IMR-90 (cell line): ENCODE data around the gene SMC1B. TPM values are rescaled to one million over a fixed set of nuclear protein-coding genes. Genes with fewer than 3 reads are reported as not detected.

Source experiments
- ATAC-seq: fragments of 200-7000 bp; cut with Tn5 transposase; 2 replicates; pipeline ENCODE4 v1.9.1; 2020; ENCODE audit warnings: low read depth, mild to moderate bottlenecking, moderate library complexity
- BruUV-seq: library from RNA; stranded (reverse); fragments of 400-500 nt; replicated peaks from 2 replicates; lab custom pipeline; 2021; lab: Mats Ljungman, UMichigan
- CTCF ChIA-PET: fragments of 300-600 bp; formaldehyde crosslinking; extraction: SDS; loops from one replicate; lab custom pipeline; 2021; ENCODE audit warnings: antibody characterized with exemption; lab: Yijun Ruan, JAX
- POLR2A ChIA-PET: fragments of 300-600 bp; sonication (Branson Sonifier 250); formaldehyde crosslinking; loops from one replicate; lab custom pipeline; 2022; ENCODE audit warnings: antibody characterized with exemption; ENCODE audit not compliant: unreplicated experiment; lab: Charles Lee
- DNase-seq: peaks from one replicate; pipeline ENCODE4 v3.0.0; 2013
- H2AFZ ChIP-seq: replicated peaks from 2 replicates; pipeline ENCODE3; 2013; ENCODE audit warnings: low read length, mild to moderate bottlenecking; ENCODE audit not compliant: poor library complexity
- H2AK5ac ChIP-seq: 2 replicates; pipeline ENCODE4 v1.6.1; 2013; ENCODE audit warnings: low read depth, low read length, inconsistent platforms
- H2AK9ac ChIP-seq: replicated peaks from 2 replicates; pipeline ENCODE3; 2013; ENCODE audit warnings: mild to moderate bottlenecking, low read depth, low read length, moderate library complexity; ENCODE audit not compliant: poor library complexity
- H2BK120ac ChIP-seq: 2 replicates; pipeline ENCODE4 v1.6.1; 2013; ENCODE audit warnings: low read depth, low read length, inconsistent platforms
- H2BK15ac ChIP-seq: 3 replicates; pipeline ENCODE4 v1.6.1; 2013; ENCODE audit warnings: low read depth, low read length, inconsistent platforms
- H2BK20ac ChIP-seq: 2 replicates; pipeline ENCODE4 v1.6.1; 2013; ENCODE audit warnings: low read depth, mild to moderate bottlenecking, inconsistent platforms, low read length, moderate library complexity
- H2BK5ac ChIP-seq: 2 replicates; pipeline ENCODE4 v1.6.1; 2013; ENCODE audit warnings: mild to moderate bottlenecking, low read depth, low read length, inconsistent platforms; ENCODE audit not compliant: poor library complexity, severe bottlenecking
- H3K14ac ChIP-seq: replicated peaks from 2 replicates; pipeline ENCODE4 v1.6.1; 2013; ENCODE audit warnings: low read depth, low read length, inconsistent platforms
- H3K18ac ChIP-seq: 2 replicates; pipeline ENCODE4 v1.6.1; 2013; ENCODE audit warnings: low read depth, low read length, control low read depth
- H3K23ac ChIP-seq: 2 replicates; pipeline ENCODE4 v1.6.1; 2013; ENCODE audit warnings: low read depth, low read length, inconsistent platforms
- H3K27ac ChIP-seq: 2 replicates; pipeline ENCODE4 v1.5.1; 2013; ENCODE audit warnings: mild to moderate bottlenecking, control low read depth, low read length; ENCODE audit not compliant: insufficient read depth
- H3K27me3 ChIP-seq: 2 replicates; pipeline ENCODE4 v1.6.1; 2013; ENCODE audit warnings: low read length; ENCODE audit not compliant: control insufficient read depth, insufficient read depth
- H3K36me3 ChIP-seq: 2 replicates; pipeline ENCODE4 v1.6.1; 2013; ENCODE audit warnings: low read length, mixed read lengths; ENCODE audit not compliant: control insufficient read depth, insufficient read depth
- H3K4ac ChIP-seq: 2 replicates; pipeline ENCODE4 v1.6.1; 2013; ENCODE audit warnings: low read depth, low read length, inconsistent platforms
- H3K4me1 ChIP-seq: 2 replicates; pipeline ENCODE4 v1.6.1; 2013; ENCODE audit warnings: low read length, mixed read lengths; ENCODE audit not compliant: control insufficient read depth, insufficient read depth
- H3K4me2 ChIP-seq: 2 replicates; pipeline ENCODE4 v1.6.1; 2013; ENCODE audit warnings: low read depth, mild to moderate bottlenecking, control low read depth, low read length, moderate library complexity
- H3K4me3 ChIP-seq: 2 replicates; pipeline ENCODE4 v1.5.1; 2013; ENCODE audit warnings: low read depth, mild to moderate bottlenecking, control low read depth, low read length, moderate library complexity; ENCODE audit not compliant: insufficient read depth
- H3K56ac ChIP-seq: 2 replicates; pipeline ENCODE4 v1.6.1; 2013; ENCODE audit warnings: low read length, inconsistent platforms; ENCODE audit not compliant: insufficient read depth; ENCODE audit errors: extremely low read depth
- H3K79me1 ChIP-seq, 2 experiments: 2 replicates each; pipeline ENCODE4 v1.6.1; 2013; ENCODE audit warnings: low read length in 2 of 2, inconsistent platforms in 1 of 2, low read depth in 1 of 2
- H3K9ac ChIP-seq: 2 replicates; pipeline ENCODE4 v1.6.1; 2013; ENCODE audit warnings: low read depth, low read length, control low read depth
- H3K9me1 ChIP-seq: 2 replicates; pipeline ENCODE4 v1.6.1; 2013; ENCODE audit warnings: low read length, inconsistent platforms; ENCODE audit not compliant: insufficient read depth
- H3K9me3 ChIP-seq: 2 replicates; pipeline ENCODE4 v1.6.1; 2013; ENCODE audit warnings: low read length; ENCODE audit not compliant: control insufficient read depth, insufficient read depth
- H4K20me1 ChIP-seq: 2 replicates; pipeline ENCODE4 v1.6.1; 2013; ENCODE audit warnings: low read length, inconsistent platforms; ENCODE audit not compliant: insufficient read depth
- H4K5ac ChIP-seq: 2 replicates; pipeline ENCODE4 v1.6.1; 2013; ENCODE audit warnings: mild to moderate bottlenecking, low read depth, low read length, control low read depth
- H4K8ac ChIP-seq, 2 experiments: 2 replicates each; pipeline ENCODE4 v1.6.1; 2013; ENCODE audit warnings: low read depth in 2 of 2, low read length in 2 of 2, control low read depth in 1 of 2, inconsistent platforms in 1 of 2
- H4K91ac ChIP-seq: 2 replicates; pipeline ENCODE4 v1.6.1; 2013; ENCODE audit warnings: low read depth, low read length, inconsistent platforms; ENCODE audit not compliant: insufficient read depth
- FOS ChIP-seq: fragments of 150-350 bp; IDR thresholded peaks from 2 replicates; pipeline ENCODE4 v1.6.1; 2016; ENCODE audit warnings: low read depth, low read length
- NFE2L2 ChIP-seq: fragments of 150-350 bp; IDR thresholded peaks from 2 replicates; pipeline ENCODE4 v1.6.1; 2016; ENCODE audit warnings: low read depth, mild to moderate bottlenecking, low read length
- WGBS, 2 experiments: methylation state at CpG; one replicate each; pipeline versions ENCODE4 v1.1.5 to v1.1.7; 2013; ENCODE audit warnings: missing lambda C conversion rate in 2 of 2; ENCODE audit not compliant: insufficient read length in 1 of 2; ENCODE audit errors: extremely low coverage in 2 of 2; 5-methylcytosine and 5-hydroxymethylcytosine counted together
- dilution Hi-C: fragments of 300-500 bp; cut with HindIII; formaldehyde crosslinking; loops from one replicate; pipeline ENCODE4 v1.14.3; 2018; ENCODE audit warnings: low sequenced_read_pairs; ENCODE audit not compliant: unreplicated experiment
- in situ Hi-C: fragments of 300-500 bp; cut with MboI; formaldehyde crosslinking; loops from 3 replicates; pipeline ENCODE4 v1.14.3; 2019; ENCODE audit warnings: low sequenced_read_pairs, inconsistent platforms, mixed read lengths
- intact Hi-C: fragments of 100-400 bp; cut with micrococcal nuclease; formaldehyde crosslinking; loops from 2 replicates; pipeline ENCODE4 v1.10.0; 2022
- polyA plus RNA-seq, 3 experiments: library from polyadenylated mRNA; depleted of rRNA; stranded (reverse); fragments of >200 nt; gene quantifications; 2 replicates each; pipeline ENCODE4 v1.2.3, GENCODE V29; 2012; ENCODE audit warnings: low replicate concordance in 1 of 3
- total RNA-seq: library from RNA; depleted of rRNA; stranded (reverse); fragments of >200 nt; gene quantifications from 2 replicates; pipeline ENCODE4 v1.2.3, GENCODE V29; 2012
- TF ChIP-seq, protein P1 (sequence below): fragments of 150-350 bp; IDR thresholded peaks from 2 replicates; pipeline ENCODE4 v1.6.1; 2016; ENCODE audit warnings: low read depth, mild to moderate bottlenecking, low read length, moderate library complexity, borderline replicate concordance

SMC1B gene
- total and polyA plus RNA-seq, 2 of the 4 experiments (the other 2 are of a cell fraction), result not detected

DNA sequence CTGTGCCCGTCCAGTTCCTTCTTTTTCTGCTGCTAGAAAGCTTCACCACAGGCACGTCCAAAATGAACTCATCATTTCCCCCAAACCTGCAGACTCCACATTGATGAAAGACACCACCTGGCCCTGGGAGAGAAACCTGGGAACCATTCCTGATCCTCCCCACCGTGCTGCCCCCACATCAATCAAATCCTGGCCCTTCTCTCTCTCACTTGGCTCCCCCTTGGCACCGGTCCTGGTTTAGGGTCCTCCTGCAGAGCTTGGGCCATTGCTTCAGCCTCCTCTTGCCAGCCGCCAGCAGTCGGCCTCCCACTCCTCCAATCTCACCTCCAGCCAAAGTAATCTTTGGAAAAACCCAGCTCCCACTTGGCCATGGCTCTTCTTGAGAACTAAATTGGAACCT lies 38.6 kb upstream of the SMC1B start:
- H2BK20ac ChIP-seq, result peak overlapping the region; percentile 95
- peaks cover 34% of the 10 kb centered on the region for H3K9me1 ChIP-seq
- H4K91ac ChIP-seq, result peak overlapping the region; percentile 80
- POLR2A ChIA-PET, result no interaction called here
- no peak overlapping the region for H3K56ac ChIP-seq
- H2BK5ac ChIP-seq, result peak overlapping the region; percentile 10
- in situ Hi-C loops, result loop anchor here (5.0 kb wide), 2 partner anchors 55 to 100 kb away; no protein-coding TSS in a partner anchor
- peak overlapping the region; percentile 85; the same call in 2 of the 3 replicates for H2BK15ac ChIP-seq
- H3K79me1 ChIP-seq, result no peaks in the 10 kb centered on the region
- peak overlapping the region; percentile 9; the same call in 1 of the 2 replicates for H3K27ac ChIP-seq
- intact Hi-C loops, result no loop called here
- 0 out of 2 replicates have a peak overlapping the region, but pooled peaks have one; percentile 16 for H3K23ac ChIP-seq
- no peak overlapping the region for H3K4me3 ChIP-seq
- no peak for DNase-seq
- 79% methylated on average over 6 of the region's 6 CpGs; no CpG with 5 or more reads in 1 of the 2 experiments for WGBS, 2 experiments
- H4K5ac ChIP-seq, result peak overlapping the region; percentile 44
- peak overlapping the region in 1 of 2 experiments; percentile 73; a peak in 1 of 4 replicates for H4K8ac ChIP-seq
- H2AK5ac ChIP-seq, result peak overlapping the region; percentile 75
- ATAC-seq, result no peak
- no peaks in the 10 kb centered on the region for H3K27me3 ChIP-seq
- H3K4me2 ChIP-seq, result no peak overlapping the region
- dilution Hi-C loops, result no loop called here
- peak overlapping the region; percentile 49 for H3K18ac ChIP-seq
- no peak for TF ChIP-seq FOS
- no peak for TF ChIP-seq NFE2L2
- TF ChIP-seq, protein P1, sequence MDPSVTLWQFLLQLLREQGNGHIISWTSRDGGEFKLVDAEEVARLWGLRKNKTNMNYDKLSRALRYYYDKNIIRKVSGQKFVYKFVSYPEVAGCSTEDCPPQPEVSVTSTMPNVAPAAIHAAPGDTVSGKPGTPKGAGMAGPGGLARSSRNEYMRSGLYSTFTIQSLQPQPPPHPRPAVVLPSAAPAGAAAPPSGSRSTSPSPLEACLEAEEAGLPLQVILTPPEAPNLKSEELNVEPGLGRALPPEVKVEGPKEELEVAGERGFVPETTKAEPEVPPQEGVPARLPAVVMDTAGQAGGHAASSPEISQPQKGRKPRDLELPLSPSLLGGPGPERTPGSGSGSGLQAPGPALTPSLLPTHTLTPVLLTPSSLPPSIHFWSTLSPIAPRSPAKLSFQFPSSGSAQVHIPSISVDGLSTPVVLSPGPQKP, result no peak
- no peak overlapping the region for H3K9ac ChIP-seq
- peak overlapping the region; percentile 94 for H2BK120ac ChIP-seq
- peak overlapping the region; percentile 77 for H3K14ac ChIP-seq
- no peak overlapping the region for H2AFZ ChIP-seq
- H4K20me1 ChIP-seq, result no peaks in the 10 kb centered on the region
- H3K9me3 ChIP-seq, result no peaks in the 10 kb centered on the region
- no peaks in the 10 kb centered on the region for H3K36me3 ChIP-seq
- H3K4ac ChIP-seq, result peak overlapping the region; percentile 85
- no TSS peak for BruUV-seq
- CTCF ChIA-PET, result no interaction called here
- peaks cover 35% of the 10 kb centered on the region for H3K4me1 ChIP-seq
- peak overlapping the region; percentile 22 for H2AK9ac ChIP-seq
